Right atrium auricular region (tissue), 2 donors: ENCODE results near the gene SULT1B1. TPM values are rescaled to one million over a fixed set of nuclear protein-coding genes. Genes with fewer than 3 reads are reported as not detected.

ENCODE experiments used
- DNase-seq: peaks from one replicate; pipeline ENCODE4 v3.0.0-alpha.2; 2019; ENCODE audit warnings: low spot score
- H3K27ac ChIP-seq, 2 donors: fragments of 200-600 bp; sonication (generic); 1 replicate in 1 of 2; 2 replicates in 1 of 2; pipeline ENCODE4 v1.5.1; 2016 to 2019
- H3K27me3 ChIP-seq, 2 donors: fragments of 200-600 bp; sonication (generic); one replicate each; pipeline versions ENCODE4 v1.5.1 to v1.6.0; 2017 to 2019
- H3K36me3 ChIP-seq: fragments of 200-600 bp; sonication (generic); one replicate; pipeline ENCODE4 v1.5.1; 2016
- H3K4me1 ChIP-seq, 2 donors: fragments of 200-600 bp; sonication (generic); one replicate each; pipeline versions ENCODE4 v1.5.1 to v1.6.0; 2017 to 2019
- H3K4me3 ChIP-seq, 2 donors: fragments of 200-600 bp; sonication (generic); 1 replicate in 1 of 2; 2 replicates in 1 of 2; pipeline ENCODE4 v1.5.1; 2017 to 2019; ENCODE audit warnings: mild to moderate bottlenecking in 1 of 2, moderate library complexity in 1 of 2
- H3K9me3 ChIP-seq, 2 donors: fragments of 200-600 bp; sonication (generic); one replicate each; pipeline ENCODE4 v1.5.1; 2019
- total RNA-seq, 2 donors: library from RNA; depleted of rRNA; stranded (reverse); fragments of >200 nt; gene quantifications; one replicate each; pipeline ENCODE4 v1.1.0, GENCODE V29; 2016
- TF ChIP-seq, protein P1 (sequence below), 2 donors: fragments of 200-600 bp; sonication (generic); IDR thresholded peaks; one replicate each; pipeline ENCODE4 v1.5.1; 2019; ENCODE audit warnings: antibody characterized with exemption in 2 of 2

The SULT1B1 gene
- total RNA-seq, 2 donors from 2014 or later, result 0.67 to 1.5 TPM

- no peak overlapping the region for H3K27ac ChIP-seq
- no peak for DNase-seq
Measured at GRCh38 chr4:69726971-69727370, 33.4 kb downstream of the SULT1B1 start.

GRCh38 chr4:69718396-69719271, 41.8 kb downstream of the SULT1B1 start:
- Histone ChIP-seq H3K36me3 (no peaks in the 10 kb centered on the region), H3K4me3 (no peak overlapping the region), H3K27me3 (no peaks in the 10 kb centered on the region), H3K9me3 (no peaks in the 10 kb centered on the region), H3K4me1 (no peaks in the 10 kb centered on the region), H3K27ac (peak overlapping the region in 1 of 2 donors; percentile 18)
- no peak for DNase-seq
- TF ChIP-seq, protein P1, sequence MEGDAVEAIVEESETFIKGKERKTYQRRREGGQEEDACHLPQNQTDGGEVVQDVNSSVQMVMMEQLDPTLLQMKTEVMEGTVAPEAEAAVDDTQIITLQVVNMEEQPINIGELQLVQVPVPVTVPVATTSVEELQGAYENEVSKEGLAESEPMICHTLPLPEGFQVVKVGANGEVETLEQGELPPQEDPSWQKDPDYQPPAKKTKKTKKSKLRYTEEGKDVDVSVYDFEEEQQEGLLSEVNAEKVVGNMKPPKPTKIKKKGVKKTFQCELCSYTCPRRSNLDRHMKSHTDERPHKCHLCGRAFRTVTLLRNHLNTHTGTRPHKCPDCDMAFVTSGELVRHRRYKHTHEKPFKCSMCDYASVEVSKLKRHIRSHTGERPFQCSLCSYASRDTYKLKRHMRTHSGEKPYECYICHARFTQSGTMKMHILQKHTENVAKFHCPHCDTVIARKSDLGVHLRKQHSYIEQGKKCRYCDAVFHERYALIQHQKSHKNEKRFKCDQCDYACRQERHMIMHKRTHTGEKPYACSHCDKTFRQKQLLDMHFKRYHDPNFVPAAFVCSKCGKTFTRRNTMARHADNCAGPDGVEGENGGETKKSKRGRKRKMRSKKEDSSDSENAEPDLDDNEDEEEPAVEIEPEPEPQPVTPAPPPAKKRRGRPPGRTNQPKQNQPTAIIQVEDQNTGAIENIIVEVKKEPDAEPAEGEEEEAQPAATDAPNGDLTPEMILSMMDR (IDR thresholded peaks at IDR 0.05), result no peak

More at GRCh38 chr4:69726971-69727370, 33.4 kb downstream of the SULT1B1 start:
- Histone ChIP-seq H3K36me3 (no peaks in the 10 kb centered on the region), H3K9me3 (peaks cover 0 to 5% of the 10 kb centered on the region in 2 donors), H3K4me3 (no peak overlapping the region), H3K4me1 (no peaks in the 10 kb centered on the region), H3K27me3 (no peaks in the 10 kb centered on the region)
- TF ChIP-seq, protein P1 (IDR thresholded peaks at IDR 0.05), result no peak

- no peak for DNase-seq
- TF ChIP-seq, protein P1 (IDR thresholded peaks at IDR 0.05), result no peak
- no peak overlapping the region for H3K27ac ChIP-seq
- H3K27me3 ChIP-seq, result no peaks in the 10 kb centered on the region
- H3K4me1 ChIP-seq, result no peaks in the 10 kb centered on the region
- no peak overlapping the region for H3K4me3 ChIP-seq
- no peaks in the 10 kb centered on the region for H3K36me3 ChIP-seq
- H3K9me3 ChIP-seq, result no peaks in the 10 kb centered on the region
Measured at GRCh38 chr4:69717778-69718177, 42.6 kb downstream of the SULT1B1 start.

- no peak for DNase-seq
- TF ChIP-seq, protein P1 (IDR thresholded peaks at IDR 0.05), result no peak
- Histone ChIP-seq H3K9me3 (no peaks in the 10 kb centered on the region), H3K36me3 (no peaks in the 10 kb centered on the region), H3K4me1 (no peaks in the 10 kb centered on the region), H3K27me3 (no peaks in the 10 kb centered on the region), H3K27ac (no peak overlapping the region), H3K4me3 (no peak overlapping the region)
Measured at GRCh38 chr4:69716654-69717053, 43.8 kb downstream of the SULT1B1 start.

- TF ChIP-seq, protein P1 (IDR thresholded peaks at IDR 0.05), result no peak
- Histone ChIP-seq H3K4me3 (no peak overlapping the region), H3K27me3 (no peaks in the 10 kb centered on the region), H3K9me3 (no peaks in the 10 kb centered on the region), H3K4me1 (no peaks in the 10 kb centered on the region), H3K27ac (no peak overlapping the region), H3K36me3 (no peaks in the 10 kb centered on the region)
- DNase-seq, result no peak
Measured at GRCh38 chr4:69714086-69714485, 46.3 kb downstream of the SULT1B1 start.
